Mucosa of descending colon (tissue), 3 donors: ENCODE data around the gene TPPP3. TPM values are rescaled to one million over a fixed set of nuclear protein-coding genes. Genes with fewer than 3 reads are reported as not detected.

Experiments
- ATAC-seq: fragments of 200-7000 bp; cut with Tn5 transposase; one replicate; pipeline ENCODE4 v1.9.1; 2020; ENCODE audit warnings: mild to moderate bottlenecking, moderate library complexity
- DNase-seq, 3 donors: peaks; one replicate each; pipeline ENCODE4 v3.0.0-alpha.2; 2020
- H3K36me3 ChIP-seq: fragments of 200-600 bp; one replicate; pipeline ENCODE4 v1.8.0; 2021; ENCODE audit warnings: low read depth, mild to moderate bottlenecking
- H3K4me1 ChIP-seq: fragments of 200-600 bp; one replicate; pipeline ENCODE4 v1.8.0; 2021; ENCODE audit warnings: low read depth, mild to moderate bottlenecking
- H3K4me3 ChIP-seq: fragments of 200-600 bp; one replicate; pipeline ENCODE4 v1.8.0; 2021; ENCODE audit warnings: mild to moderate bottlenecking
- H3K9me3 ChIP-seq: fragments of 200-600 bp; one replicate; pipeline ENCODE4 v1.8.0; 2021; ENCODE audit warnings: mild to moderate bottlenecking
- intact Hi-C, 2 donors: fragments of 100-400 bp; cut with DNase I in 1 of 2; cut with micrococcal nuclease in 1 of 2; formaldehyde crosslinking; loops; one replicate each; pipeline versions ENCODE4 v1.11.0 to v1.11.1; 2022; cut with DNase I, micrococcal nuclease
- total RNA-seq, 3 donors: library from RNA; stranded (reverse); fragmentation: NEBNext Ultra II Directional in 2 of 3; extraction: Animal tissue kit (Norgen Biotek cat#: 25700) in 2 of 3; gene quantifications; one replicate each; pipeline versions ENCODE4 v1.2.1 to v1.2.4, GENCODE V29; 2021 to 2023
- TF ChIP-seq, protein P1 (sequence below): fragments of 200-600 bp; IDR thresholded peaks from one replicate; pipeline ENCODE4 v1.8.0; 2022; ENCODE audit warnings: antibody characterized with exemption, mild to moderate bottlenecking
- donor health status: DM: no; HTN: no; CAD: no; lungs with moderate emphysema.
- donor health status: DM: no; HTN: no; CAD: no.
- donor health status: DM: no; HTN: yes; CAD: no.

The TPPP3 gene
- total RNA-seq, 3 donors from 2014 or later = 3.8 to 23.8 (median 4.8) TPM

DNA sequence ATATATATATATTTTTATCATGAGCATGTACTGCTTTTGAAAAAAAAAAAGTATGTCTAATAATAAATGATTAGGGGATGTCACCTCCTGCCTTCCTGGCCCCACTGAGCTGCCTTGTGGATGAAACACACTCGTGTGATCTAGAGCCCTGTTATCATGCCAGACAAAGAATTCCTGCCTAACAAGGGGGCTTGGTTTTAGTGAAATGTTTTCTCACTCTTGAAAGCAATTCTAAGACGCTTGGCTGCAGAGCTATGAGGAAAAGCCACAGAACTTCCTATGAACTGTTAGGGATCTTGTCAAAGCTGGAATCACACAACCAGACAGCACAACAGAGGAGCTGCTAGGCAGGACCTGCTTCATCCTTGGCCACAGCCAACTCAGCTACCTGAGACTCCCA lies 19.0 kb upstream of the TPPP3 start:
- H3K36me3 ChIP-seq = no peaks in the 10 kb centered on the region
- H3K4me3 ChIP-seq = no peak overlapping the region
- H3K9me3 ChIP-seq = no peaks in the 10 kb centered on the region
- DNase-seq (no peak), ATAC-seq (no peak)
- peaks cover 5% of the 10 kb centered on the region for H3K4me1 ChIP-seq
- intact Hi-C loops = no loop called here
- TF ChIP-seq, protein P1, sequence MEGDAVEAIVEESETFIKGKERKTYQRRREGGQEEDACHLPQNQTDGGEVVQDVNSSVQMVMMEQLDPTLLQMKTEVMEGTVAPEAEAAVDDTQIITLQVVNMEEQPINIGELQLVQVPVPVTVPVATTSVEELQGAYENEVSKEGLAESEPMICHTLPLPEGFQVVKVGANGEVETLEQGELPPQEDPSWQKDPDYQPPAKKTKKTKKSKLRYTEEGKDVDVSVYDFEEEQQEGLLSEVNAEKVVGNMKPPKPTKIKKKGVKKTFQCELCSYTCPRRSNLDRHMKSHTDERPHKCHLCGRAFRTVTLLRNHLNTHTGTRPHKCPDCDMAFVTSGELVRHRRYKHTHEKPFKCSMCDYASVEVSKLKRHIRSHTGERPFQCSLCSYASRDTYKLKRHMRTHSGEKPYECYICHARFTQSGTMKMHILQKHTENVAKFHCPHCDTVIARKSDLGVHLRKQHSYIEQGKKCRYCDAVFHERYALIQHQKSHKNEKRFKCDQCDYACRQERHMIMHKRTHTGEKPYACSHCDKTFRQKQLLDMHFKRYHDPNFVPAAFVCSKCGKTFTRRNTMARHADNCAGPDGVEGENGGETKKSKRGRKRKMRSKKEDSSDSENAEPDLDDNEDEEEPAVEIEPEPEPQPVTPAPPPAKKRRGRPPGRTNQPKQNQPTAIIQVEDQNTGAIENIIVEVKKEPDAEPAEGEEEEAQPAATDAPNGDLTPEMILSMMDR = no peak

DNA sequence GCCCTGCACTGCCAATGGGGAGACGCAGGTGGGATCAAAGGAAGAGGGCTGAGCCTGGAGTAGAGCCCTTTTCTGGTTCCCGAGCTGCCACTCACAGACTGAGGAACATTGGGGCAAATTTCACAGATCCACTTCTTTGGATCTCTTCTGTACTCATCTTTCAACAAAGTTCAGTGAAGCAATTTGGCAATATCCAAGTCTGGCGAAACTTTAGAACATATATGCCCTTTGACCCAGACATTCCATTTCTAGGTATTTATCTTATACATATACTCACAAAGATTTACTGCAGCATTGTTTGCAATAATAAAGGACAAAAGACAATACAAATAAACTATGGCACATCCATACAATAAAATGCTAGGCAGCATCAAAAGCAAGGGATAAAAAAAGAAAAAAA lies 18.0 kb upstream of the TPPP3 start:
- Histone ChIP-seq H3K4me3 (no peak overlapping the region), H3K4me1 (peaks cover 5% of the 10 kb centered on the region), H3K36me3 (no peaks in the 10 kb centered on the region), H3K9me3 (no peaks in the 10 kb centered on the region)
- TF ChIP-seq, protein P1 = no peak
- intact Hi-C loops = no loop called here
- ATAC-seq = no peak
- no peak for DNase-seq

DNA sequence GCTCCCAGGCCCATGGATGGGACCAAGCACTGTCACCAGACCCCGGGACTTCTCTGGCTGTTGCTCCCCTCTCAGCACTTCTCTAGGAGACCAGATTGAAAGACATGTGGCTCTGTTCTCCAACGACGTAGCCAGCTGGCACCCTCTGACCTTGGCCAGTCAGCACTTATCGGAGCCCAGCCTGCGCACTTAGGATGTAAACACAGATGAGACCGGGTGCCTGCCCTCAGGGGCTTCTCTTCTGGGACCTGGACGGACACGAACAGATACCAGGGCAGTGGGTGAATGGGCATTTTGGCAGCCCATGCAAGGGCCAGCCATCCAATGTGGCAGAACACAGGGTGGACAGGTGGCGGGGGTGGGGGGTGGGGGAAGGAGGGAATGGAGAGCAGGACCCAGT lies 16.3 kb upstream of the TPPP3 start:
- Histone ChIP-seq H3K36me3 (no peaks in the 10 kb centered on the region), H3K4me1 (peaks cover 2% of the 10 kb centered on the region), H3K9me3 (no peaks in the 10 kb centered on the region), H3K4me3 (no peak overlapping the region)
- ATAC-seq = no peak
- intact Hi-C loops = no loop called here
- TF ChIP-seq, protein P1 = no peak
- no peak for DNase-seq

DNA sequence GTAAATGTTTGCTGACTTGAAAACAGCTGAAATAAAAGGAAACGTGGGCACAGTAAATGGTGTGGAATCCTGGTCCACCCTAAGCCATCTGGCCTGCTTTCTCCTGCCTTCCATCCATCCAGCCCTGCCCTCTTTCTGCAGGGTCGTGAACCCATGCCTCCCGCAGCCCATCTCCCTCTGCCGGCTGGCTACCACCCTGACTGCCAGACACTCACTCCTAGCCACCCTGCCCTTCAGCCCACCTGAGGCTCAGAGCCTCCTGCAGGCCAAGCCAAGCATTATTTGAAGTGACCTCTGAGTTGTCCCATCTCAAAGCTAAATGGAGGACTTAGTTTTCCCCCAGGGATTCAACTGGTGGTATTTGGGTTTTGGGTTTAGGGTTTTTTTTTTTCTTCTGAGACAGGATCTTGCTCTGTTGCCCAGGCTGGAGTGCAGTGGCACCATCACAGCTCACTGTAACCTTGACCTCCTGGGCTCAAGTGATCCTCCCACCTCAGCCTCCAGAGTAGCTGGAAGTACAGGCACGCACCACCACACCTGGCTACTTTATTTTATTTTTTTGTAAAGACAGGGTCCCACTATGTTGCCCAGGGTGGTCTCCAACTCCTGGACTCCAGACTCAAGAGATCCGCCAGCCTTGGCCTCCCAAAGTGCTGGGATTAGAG lies 14.6 kb upstream of the TPPP3 start:
- Histone ChIP-seq H3K36me3 (no peaks in the 10 kb centered on the region), H3K4me1 (peaks cover 16% of the 10 kb centered on the region), H3K9me3 (no peaks in the 10 kb centered on the region), H3K4me3 (no peak overlapping the region)
- DNase-seq = no peak
- intact Hi-C loops = no loop called here
- no peak for ATAC-seq
- TF ChIP-seq, protein P1 = no peak

DNA sequence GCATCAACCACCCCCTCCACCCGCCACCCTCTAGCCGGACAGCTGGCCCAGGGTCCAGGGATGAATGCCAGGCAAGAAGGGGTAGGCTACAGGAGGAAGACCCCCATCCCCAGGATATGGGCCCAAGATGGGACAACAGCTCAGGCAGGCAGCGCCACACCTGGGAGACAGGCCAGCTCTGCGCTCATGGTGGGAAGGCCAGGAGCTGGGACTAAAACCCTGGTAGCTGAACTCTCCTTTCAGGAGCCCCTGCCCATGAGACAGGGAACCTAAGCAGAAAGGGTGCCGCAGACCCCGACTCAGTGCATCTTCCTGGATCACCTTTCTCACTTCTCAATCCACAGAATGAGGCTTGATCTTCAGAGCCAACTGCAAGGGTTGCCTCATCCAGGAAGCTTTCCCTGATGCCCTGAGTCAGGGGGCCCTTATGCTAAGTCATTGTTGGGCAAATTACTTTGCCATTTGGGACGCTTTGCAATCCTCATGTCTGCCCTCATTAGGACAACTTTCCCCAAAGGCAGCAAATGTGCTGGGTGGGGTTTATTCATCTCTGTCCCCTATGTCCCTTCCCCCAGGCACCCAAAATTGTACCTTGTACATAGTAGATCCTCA lies 14.0 kb upstream of the TPPP3 start:
- no peaks in the 10 kb centered on the region for H3K9me3 ChIP-seq
- H3K4me3 ChIP-seq = no peak overlapping the region
- ATAC-seq (no peak), DNase-seq (no peak)
- TF ChIP-seq, protein P1 = no peak
- peaks cover 16% of the 10 kb centered on the region for H3K4me1 ChIP-seq
- intact Hi-C loops = no loop called here
- no peaks in the 10 kb centered on the region for H3K36me3 ChIP-seq
